Choroid plexus epithelial cell (primary cell): ENCODE measurements around the gene SWSAP1.
"Not testable (repeated sequence)": the region's sequence is repeated elsewhere in the genome, so short reads cannot be mapped to it uniquely, and the experiment has no call there.

Experiments used
- DNase-seq: peaks from one replicate; pipeline ENCODE4 v3.0.0-alpha.2; 2010; ENCODE audit warnings: low read depth
- H3K4me3 ChIP-seq: 2 replicates; pipeline ENCODE4 v1.5.1; 2011; ENCODE audit warnings: low read depth, mild to moderate bottlenecking, control low read depth, low read length, moderate library complexity
- TF ChIP-seq, protein P1 (sequence below): conservative IDR thresholded peaks from 2 replicates; pipeline ENCODE4 v1.5.1; 2011; ENCODE audit warnings: low read depth, mild to moderate bottlenecking, control low read depth, inconsistent platforms, low read length, moderate library complexity

The SWSAP1 gene

DNA sequence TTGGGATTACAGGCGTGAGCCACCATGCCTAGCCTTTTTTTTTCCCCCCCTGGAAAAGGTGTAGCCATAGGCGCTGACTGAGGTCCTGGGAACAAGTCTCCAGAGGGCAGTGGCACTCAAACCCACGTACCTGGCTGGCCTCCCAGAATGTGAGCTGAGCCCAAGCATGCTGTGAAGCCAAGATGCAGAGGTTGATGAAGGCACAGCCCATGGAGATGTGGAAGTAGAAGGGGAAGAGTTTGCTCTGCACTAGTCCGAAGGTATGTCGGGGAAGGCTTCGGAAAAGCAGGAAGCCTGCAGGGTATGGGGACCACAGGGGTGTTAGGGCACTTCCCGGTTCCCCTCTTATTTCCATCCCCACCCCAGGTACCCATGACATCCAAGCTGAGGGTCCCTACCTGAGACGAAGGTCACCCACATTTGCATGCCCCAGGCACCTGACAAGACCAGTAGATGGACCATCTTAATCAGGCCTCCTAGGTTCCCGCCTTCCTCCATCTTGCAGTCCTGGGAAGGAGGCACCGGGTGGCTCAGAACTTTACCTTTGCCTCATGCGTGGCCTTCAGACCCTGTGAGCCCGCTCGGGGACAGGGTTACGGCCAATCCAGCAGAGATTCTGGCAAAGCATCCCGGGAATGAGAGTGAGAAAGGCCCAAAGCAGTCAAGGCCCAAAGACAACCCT, 29.2 kb upstream of the SWSAP1 start:
- peak overlapping the region; percentile 83 for H3K4me3 ChIP-seq
- DNase-seq = no peak
- TF ChIP-seq, protein P1, sequence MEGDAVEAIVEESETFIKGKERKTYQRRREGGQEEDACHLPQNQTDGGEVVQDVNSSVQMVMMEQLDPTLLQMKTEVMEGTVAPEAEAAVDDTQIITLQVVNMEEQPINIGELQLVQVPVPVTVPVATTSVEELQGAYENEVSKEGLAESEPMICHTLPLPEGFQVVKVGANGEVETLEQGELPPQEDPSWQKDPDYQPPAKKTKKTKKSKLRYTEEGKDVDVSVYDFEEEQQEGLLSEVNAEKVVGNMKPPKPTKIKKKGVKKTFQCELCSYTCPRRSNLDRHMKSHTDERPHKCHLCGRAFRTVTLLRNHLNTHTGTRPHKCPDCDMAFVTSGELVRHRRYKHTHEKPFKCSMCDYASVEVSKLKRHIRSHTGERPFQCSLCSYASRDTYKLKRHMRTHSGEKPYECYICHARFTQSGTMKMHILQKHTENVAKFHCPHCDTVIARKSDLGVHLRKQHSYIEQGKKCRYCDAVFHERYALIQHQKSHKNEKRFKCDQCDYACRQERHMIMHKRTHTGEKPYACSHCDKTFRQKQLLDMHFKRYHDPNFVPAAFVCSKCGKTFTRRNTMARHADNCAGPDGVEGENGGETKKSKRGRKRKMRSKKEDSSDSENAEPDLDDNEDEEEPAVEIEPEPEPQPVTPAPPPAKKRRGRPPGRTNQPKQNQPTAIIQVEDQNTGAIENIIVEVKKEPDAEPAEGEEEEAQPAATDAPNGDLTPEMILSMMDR = no peak

DNA sequence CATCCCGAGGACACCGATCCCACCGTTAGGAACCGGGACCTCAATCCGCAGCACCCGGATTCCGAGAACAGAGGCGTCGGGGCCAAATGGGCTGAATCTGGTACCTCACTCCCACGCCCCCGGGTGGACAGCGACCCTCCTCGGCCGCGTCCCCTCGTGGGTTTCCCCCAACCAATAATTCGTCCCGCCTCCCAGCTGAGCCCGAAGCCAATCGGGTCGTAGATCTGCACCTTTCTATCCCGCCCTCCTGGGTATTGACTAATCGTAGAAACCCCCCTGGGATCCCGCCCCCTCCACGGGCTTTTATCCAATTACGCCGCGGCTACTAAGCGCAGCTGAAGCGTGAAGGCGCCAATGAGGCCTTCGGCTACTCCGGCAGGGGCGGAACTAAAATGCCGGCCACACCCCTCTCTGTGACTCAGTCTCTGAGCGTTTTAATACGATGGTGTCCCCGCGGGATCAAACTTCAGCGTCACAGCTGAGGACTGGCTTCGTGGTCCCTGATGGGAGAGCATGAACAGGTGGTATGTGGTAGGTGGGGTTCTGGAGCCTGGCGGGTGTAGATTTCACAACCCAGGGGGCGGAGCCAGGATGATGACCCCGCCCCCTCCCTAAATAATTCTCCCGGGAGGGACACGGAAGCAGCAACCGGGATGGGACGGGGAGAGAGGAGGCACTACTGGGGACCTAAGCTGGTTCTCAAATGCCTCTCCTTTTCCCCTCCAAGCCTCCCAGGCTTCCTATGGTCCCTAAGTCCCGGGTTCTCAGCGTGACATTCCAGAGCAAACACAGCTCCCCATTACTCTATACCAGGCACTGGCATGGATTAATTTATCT, 28.1 kb upstream of the SWSAP1 start, which contains the start of the genes CCDC159 and TMEM205:
Gene CCDC159 (plus strand): TSS at position 416 of the 837 bp plus-strand sequence. CDS start 88 bp downstream, at position 504.
Gene TMEM205 (minus strand): TSS at position 165 of the 837 bp plus-strand sequence. CDS start 649 bp downstream, outside the sequence.
- TF ChIP-seq, protein P1 = no peak
- peak within 1 kb of the TSS; percentile 83 for H3K4me3 ChIP-seq
- peak; percentile 99 for DNase-seq

DNA sequence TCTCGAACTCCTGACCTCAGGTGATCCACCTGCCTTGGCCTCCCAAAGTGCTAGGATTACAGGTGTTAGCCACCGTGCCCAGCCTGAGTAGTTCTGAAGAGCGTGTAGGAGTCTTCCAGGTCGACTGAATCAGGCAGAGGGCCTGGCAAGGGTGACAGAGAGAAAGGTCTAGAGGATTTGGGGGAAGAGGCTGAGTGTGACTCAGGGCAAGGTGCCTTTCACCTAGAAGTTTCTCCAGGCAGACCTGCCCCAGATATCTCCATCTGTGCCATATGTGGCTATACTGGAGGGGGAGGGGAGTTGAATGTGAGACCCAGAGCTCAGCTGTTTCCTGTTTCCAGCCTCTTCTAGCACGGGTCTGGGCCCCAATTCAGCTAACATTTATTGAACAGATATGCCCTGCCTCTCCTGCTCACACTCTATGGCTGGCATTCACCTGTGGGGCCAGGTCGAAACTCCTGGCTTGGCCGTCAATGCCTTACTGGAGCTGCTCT, 26.9 kb upstream of the SWSAP1 start:
- H3K4me3 ChIP-seq = no peak overlapping the region
- DNase-seq = no peak
- TF ChIP-seq, protein P1 = no peak

DNA sequence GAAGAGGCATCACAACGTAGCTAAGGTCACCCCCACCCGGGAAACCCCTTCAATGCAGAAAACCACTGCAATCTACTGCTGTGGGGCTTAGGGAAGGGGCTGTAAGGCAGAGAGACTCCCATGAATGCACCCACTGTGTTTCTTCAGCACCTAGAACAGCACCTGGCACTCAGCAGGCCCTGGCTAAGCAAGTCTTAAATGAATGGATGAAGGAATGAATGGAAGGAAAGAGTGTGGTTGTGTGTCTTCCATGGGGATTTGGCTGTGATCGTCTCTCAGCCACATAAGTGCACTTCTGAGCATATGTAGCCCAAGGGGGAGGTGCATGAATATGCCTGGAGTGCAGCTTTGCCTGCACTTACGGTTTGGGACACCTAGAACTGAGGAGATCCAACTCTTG, 25.3 kb upstream of the SWSAP1 start:
- TF ChIP-seq, protein P1 = no peak
- no peak overlapping the region for H3K4me3 ChIP-seq
- no peak for DNase-seq

DNA sequence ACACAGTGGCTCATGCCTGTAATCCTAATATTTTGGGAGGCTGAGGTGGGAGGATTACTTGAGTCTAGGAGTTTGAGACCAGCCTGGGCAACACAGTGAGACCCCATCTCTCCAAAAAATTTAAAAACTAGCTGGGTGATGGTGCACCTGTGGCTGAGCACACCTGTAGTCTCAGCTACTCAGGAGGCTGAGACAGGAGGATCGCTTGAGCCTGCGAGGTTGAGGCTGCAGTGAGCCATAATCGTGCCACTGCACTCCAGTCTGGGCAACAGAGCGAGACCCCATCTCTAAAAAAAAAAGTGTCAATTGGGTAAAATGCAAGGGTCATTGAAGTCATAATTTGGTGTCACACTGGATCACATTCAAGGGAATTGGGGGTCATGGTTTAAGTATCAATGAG, 20.4 kb upstream of the SWSAP1 start:
- not testable (repeated sequence) for DNase-seq, H3K4me3 ChIP-seq

DNA sequence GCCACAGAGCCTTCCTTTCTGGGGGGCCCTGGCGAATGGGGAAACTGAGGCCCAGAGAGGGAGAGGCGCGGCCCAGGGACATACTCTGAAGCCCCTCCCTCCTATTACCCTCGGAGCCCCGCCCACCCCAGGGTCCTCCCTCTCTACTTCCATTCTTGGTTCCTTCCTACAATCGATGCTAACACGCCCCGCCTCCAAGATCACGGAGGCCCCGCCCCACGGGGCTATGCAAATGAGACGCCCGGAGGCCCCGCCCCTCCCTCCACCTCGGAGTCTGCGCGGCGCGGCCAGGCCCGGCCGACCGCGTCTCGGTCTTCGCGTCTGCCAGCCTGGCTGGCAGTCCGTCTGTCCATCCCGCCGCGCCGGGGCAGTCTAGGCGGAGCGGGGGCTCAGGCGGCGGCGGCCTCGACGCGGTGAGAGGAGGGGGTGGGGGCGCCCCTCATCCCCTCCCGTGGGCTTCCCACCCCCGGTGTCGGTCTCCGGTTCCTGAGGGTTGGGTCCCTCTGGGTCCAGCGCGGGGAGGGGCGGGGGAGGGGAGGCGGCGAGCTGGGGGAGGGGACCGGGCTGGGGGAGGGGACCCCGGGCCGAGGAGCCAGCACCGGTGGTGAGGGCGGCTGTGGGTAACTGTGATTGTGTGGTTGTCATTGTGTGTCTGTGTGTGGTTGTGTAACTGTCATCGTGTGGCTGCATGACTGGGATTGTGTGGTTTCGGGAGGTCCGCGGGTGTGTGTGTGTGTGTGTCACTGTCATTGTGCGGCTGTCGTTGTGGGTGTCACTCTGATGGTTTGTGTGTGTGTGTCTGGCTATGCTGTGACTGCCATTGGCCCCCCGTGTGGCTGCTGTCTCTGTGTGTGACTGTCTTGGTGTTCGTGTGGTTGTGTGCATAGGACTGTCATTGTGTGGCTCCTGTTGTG, 19.0 kb upstream of the SWSAP1 start, which contains the start of gene PLPPR2:
Gene PLPPR2 (plus strand): TSS at position 273 of the 914 bp plus-strand sequence. CDS start 2,242 bp downstream, outside the sequence.
- peak; percentile 89 for DNase-seq
- peak within 1 kb of the TSS; percentile 72 for H3K4me3 ChIP-seq
- TF ChIP-seq, protein P1 = no peak

DNA sequence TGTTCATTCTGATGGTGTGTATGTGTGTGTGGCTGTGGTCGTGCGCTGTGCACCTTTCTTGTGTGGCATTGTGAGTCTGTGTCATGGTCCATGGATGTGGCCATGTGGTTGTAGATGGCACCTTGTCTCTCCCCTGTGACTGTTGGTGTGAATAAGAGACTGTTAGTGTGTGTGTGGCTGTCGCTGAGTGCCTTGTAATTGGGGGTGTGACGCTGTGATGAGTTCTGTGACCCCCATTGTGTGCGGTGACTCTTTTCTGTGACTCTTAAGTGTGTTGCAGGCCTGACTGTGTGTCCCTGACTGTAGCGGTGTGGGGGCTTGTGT, 18.4 kb upstream of the SWSAP1 start:
- TF ChIP-seq, protein P1 = no peak
- DNase-seq = no peak
- peak overlapping the region; percentile 72 for H3K4me3 ChIP-seq
